ENCODE results near the gene TSC22D1.

DNA sequence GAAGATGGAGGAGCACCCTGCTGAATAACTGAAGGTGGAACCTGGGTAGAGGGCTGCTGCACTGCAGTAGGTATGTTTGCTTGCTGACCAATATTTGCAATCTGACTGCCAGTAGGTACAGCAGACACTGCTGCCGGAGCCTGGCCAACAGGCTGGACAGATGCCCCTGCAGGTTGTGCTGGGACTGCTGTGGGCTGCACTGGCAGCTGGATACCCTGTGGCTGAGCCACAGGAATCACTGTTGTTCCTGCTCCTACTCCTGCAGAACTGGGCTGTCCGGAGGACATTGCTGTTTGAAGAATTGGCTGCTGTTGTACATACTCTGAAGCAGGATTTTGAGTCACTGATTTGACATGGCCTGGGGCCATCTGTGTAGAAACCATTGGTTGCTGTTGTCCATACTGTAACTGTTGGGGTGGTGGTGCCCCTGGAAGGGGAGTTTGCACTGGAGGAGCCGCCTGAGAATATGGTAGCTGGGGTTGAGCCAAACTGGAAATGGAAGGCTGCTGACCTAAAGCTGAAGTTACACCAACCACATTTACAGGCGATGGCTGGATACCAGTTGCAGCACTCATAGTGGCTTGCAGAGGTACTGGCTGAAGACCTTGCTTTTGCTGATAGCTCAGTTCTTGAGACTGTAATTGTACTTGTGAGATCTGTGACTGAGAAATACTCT lies 2.2 kb downstream of the TSC22D1 start:
- TF ChIP-seq, protein P1, sequence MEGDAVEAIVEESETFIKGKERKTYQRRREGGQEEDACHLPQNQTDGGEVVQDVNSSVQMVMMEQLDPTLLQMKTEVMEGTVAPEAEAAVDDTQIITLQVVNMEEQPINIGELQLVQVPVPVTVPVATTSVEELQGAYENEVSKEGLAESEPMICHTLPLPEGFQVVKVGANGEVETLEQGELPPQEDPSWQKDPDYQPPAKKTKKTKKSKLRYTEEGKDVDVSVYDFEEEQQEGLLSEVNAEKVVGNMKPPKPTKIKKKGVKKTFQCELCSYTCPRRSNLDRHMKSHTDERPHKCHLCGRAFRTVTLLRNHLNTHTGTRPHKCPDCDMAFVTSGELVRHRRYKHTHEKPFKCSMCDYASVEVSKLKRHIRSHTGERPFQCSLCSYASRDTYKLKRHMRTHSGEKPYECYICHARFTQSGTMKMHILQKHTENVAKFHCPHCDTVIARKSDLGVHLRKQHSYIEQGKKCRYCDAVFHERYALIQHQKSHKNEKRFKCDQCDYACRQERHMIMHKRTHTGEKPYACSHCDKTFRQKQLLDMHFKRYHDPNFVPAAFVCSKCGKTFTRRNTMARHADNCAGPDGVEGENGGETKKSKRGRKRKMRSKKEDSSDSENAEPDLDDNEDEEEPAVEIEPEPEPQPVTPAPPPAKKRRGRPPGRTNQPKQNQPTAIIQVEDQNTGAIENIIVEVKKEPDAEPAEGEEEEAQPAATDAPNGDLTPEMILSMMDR (IDR thresholded peaks at IDR 0.05 in 4 of 5, conservative IDR thresholded peaks at IDR 0.05 in 1 of 5) = peak; percentile 62 to 73 (median 69)
- TF ChIP-seq POLR2A (IDR thresholded peaks at IDR 0.05) = no peak

Data from gastrocnemius medialis (tissue), 4 donors.